Stimulated activated naive CD8-positive, alpha-beta T cell treated with anti-CD3 and anti-CD28 coated beads, Interleukin-15, Interleukin-2, amounts not matched to agents 100 ng/mL and 50 ng/mL, for 24 hours (primary cell): ENCODE measurements around the gene UBXN6.

Experiments used
- H3K27ac Mint-ChIP-seq: one replicate; pipeline ENCODE4 v1.8.0; 2021; ENCODE audit warnings: mild to moderate bottlenecking, mixed read lengths
- H3K27me3 Mint-ChIP-seq: one replicate; pipeline ENCODE4 v1.8.0; 2021; ENCODE audit warnings: mixed read lengths
- H3K36me3 Mint-ChIP-seq: one replicate; pipeline ENCODE4 v1.8.0; 2021; ENCODE audit warnings: low read depth, mixed read lengths
- H3K4me1 Mint-ChIP-seq: one replicate; pipeline ENCODE4 v1.8.0; 2021; ENCODE audit warnings: low read depth, mixed read lengths
- H3K4me3 Mint-ChIP-seq: one replicate; pipeline ENCODE4 v1.8.0; 2021; ENCODE audit warnings: mild to moderate bottlenecking, mixed read lengths
- H3K9me3 Mint-ChIP-seq: one replicate; pipeline ENCODE4 v1.8.0; 2021; ENCODE audit warnings: mixed read lengths

The UBXN6 gene

DNA sequence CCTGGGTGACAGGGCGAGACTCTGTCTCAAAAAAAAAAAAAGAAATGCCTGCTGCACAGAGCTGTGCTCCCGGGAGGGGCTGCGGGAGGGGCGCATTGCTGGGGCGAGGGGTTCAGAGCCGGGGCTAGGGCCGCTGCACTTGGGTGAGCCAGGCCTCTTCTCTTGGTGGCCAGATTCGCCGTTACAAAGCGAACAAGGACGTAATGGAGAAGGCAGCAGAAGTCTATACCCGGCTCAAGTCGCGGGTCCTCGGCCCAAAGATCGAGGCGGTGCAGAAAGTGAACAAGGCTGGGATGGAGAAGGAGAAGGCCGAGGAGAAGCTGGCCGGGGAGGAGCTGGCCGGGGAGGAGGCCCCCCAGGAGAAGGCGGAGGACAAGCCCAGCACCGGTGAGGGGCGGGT lies 41.7 kb upstream of the UBXN6 start:
- Mint-ChIP-seq H3K4me1 (no peaks in the 10 kb centered on the region), H3K36me3 (peaks cover 3% of the 10 kb centered on the region), H3K27me3 (no peaks in the 10 kb centered on the region), H3K4me3 (no peak overlapping the region), H3K27ac (no peak overlapping the region), H3K9me3 (no peaks in the 10 kb centered on the region)

- Mint-ChIP-seq H3K36me3 (peaks cover 3% of the 10 kb centered on the region), H3K27me3 (no peaks in the 10 kb centered on the region), H3K4me3 (no peak overlapping the region), H3K27ac (no peak overlapping the region), H3K4me1 (no peaks in the 10 kb centered on the region), H3K9me3 (no peaks in the 10 kb centered on the region)
Measured at GRCh38 chr19:4498694-4499093, 41.1 kb upstream of the UBXN6 start.

DNA sequence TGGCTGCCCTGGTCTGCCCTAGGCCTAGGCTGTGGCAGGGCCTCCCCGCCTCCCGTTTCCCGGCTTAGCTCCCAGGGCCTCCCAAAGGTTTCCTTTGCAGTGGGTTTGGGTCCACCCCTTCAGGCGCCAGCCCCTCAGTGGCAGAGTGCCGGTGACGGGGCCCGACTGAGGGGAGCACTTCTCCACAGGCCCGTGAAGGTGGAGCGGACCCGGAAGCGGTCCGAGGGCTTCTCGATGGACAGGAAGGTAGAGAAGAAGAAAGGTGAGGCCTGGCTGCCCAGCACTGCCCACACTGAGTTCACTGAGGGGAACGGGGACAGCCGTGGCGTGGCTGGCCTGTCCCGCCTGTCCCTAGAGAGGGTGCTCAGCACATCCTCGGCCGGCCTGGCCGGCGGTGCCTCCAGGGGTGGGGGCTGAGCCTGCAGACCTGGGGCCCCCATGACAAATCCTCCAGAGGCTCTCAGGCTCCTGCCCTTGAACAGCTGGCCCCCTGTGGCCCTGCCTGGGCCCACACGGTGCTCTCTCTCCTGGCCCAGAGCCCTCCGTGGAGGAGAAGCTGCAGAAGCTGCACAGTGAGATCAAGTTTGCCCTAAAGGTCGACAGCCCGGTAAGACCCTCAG lies 40.3 kb upstream of the UBXN6 start:
- Mint-ChIP-seq H3K36me3 (peaks cover 3% of the 10 kb centered on the region), H3K4me1 (no peaks in the 10 kb centered on the region), H3K9me3 (no peaks in the 10 kb centered on the region)

GRCh38 chr19:4496304-4496703 lies 38.7 kb upstream of the UBXN6 start:
- no peak overlapping the region for H3K27ac Mint-ChIP-seq
- H3K4me3 Mint-ChIP-seq: no peak overlapping the region
- no peaks in the 10 kb centered on the region for H3K27me3 Mint-ChIP-seq
- H3K9me3 Mint-ChIP-seq: no peaks in the 10 kb centered on the region
- H3K36me3 Mint-ChIP-seq: peaks cover 3% of the 10 kb centered on the region
- no peaks in the 10 kb centered on the region for H3K4me1 Mint-ChIP-seq

More for the DNA sequence above, 40.3 kb upstream of the UBXN6 start:
- Mint-ChIP-seq H3K27me3 (no peaks in the 10 kb centered on the region), H3K27ac (no peak overlapping the region), H3K4me3 (no peak overlapping the region)

- Mint-ChIP-seq H3K36me3 (peaks cover 2% of the 10 kb centered on the region), H3K9me3 (no peaks in the 10 kb centered on the region), H3K27ac (no peak overlapping the region), H3K4me3 (no peak overlapping the region), H3K27me3 (no peaks in the 10 kb centered on the region), H3K4me1 (no peaks in the 10 kb centered on the region)
Measured at GRCh38 chr19:4495471-4495870, 37.9 kb upstream of the UBXN6 start.

DNA sequence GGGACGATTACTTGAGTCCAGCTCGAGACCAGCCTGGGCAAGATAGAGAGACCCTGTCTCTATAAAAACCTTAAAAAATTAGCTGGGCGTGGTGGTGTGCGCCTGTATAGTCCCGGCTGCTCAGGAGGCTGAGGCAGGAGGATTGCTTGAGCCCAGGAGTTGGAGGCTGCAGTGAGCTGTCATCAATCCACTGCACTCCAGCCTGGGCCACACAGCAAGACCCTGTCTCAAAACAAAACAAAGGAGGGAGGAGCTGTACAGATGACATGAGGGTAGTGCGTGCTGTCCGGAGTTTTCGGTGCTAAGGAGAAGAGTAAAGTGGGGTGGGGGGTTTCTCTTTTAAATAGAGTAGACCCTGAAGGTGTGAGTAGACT lies 37.1 kb upstream of the UBXN6 start:
- Mint-ChIP-seq H3K27ac (no peak overlapping the region), H3K36me3 (peaks cover 7% of the 10 kb centered on the region), H3K27me3 (no peaks in the 10 kb centered on the region), H3K4me1 (no peaks in the 10 kb centered on the region), H3K9me3 (no peaks in the 10 kb centered on the region), H3K4me3 (no peak overlapping the region)

DNA sequence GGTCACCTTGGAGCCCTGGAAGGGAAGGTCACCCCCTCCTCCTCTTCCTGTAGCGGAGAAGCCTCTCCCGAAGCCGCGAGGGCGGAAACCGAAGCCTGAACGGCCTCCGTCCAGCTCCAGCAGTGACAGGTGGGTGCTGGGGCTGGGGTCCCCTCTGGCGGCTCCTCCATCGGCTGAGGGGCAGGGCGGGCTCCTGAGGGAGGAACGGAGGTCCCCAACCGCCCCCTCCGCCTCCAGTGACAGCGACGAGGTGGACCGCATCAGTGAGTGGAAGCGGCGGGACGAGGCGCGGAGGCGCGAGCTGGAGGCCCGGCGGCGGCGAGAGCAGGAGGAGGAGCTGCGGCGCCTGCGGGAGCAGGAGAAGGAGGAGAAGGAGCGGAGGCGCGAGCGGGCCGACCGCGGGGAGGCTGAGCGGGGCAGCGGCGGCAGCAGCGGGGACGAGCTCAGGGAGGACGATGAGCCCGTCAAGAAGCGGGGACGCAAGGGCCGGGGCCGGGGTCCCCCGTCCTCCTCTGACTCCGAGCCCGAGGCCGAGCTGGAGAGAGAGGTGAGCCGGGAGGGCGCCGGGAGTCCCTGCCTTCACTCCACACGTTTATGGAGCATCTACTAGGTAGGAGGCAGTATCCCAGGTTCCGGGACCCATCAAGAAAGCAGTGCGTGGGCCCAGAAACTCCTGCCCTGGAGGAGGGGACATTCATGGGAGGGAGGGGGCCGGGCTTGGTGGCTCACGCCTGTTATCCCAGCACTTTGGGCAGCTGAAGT lies 36.5 kb upstream of the UBXN6 start:
- Mint-ChIP-seq H3K36me3 (peaks cover 8% of the 10 kb centered on the region), H3K27me3 (no peaks in the 10 kb centered on the region), H3K4me3 (no peak overlapping the region), H3K9me3 (no peaks in the 10 kb centered on the region), H3K27ac (no peak overlapping the region), H3K4me1 (no peaks in the 10 kb centered on the region)

DNA sequence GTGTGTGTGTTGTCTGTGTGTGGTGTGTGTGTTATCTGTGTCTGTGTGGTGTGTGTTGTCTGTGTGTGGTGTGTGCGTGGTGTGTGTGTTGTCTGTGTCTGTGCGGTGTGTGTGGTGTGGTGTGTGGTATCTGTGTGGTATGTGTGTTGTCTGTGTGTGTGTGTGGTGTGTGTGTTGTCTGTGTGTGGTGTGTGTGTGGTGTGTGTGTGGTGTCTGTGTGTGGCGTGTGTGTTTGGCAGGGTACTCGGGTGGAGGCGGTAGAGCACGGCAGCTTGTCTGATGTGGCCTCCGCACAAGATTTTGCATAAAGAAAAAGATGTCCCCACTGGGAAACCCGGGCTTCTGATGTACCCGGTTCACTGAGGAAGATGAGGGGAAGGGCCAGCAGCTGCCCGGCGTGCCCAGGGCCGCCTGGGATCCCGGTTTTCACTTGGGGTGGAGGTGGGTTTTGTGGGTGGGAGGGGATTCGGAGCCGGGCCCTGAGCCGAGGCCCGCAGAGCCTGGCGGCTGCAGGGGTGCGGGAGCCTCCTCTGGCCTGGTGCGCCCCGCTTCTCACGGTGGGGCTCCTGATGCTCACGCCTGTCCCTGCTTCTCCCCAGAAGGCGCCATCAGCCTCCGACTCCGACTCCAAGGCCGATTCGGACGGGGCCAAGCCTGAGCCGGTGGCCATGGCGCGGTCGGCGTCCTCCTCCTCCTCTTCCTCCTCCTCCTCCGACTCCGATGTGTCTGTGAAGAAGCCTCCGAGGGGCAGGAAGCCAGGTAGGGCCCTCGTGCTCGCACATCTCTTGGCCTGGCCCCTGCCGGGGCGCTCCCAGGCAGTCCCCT lies 35.7 kb upstream of the UBXN6 start:
- H3K4me1 Mint-ChIP-seq: no peaks in the 10 kb centered on the region

GRCh38 chr19:4492337-4493103 lies 34.9 kb upstream of the UBXN6 start:
- no peaks in the 10 kb centered on the region for H3K27me3 Mint-ChIP-seq
- H3K4me1 Mint-ChIP-seq: no peaks in the 10 kb centered on the region
- H3K27ac Mint-ChIP-seq: no peak overlapping the region
- peaks cover 8% of the 10 kb centered on the region for H3K36me3 Mint-ChIP-seq
- H3K9me3 Mint-ChIP-seq: no peaks in the 10 kb centered on the region
- H3K4me3 Mint-ChIP-seq: no peak overlapping the region

More for the DNA sequence above, 35.7 kb upstream of the UBXN6 start:
- no peaks in the 10 kb centered on the region for H3K9me3 Mint-ChIP-seq
- H3K4me3 Mint-ChIP-seq: no peak overlapping the region
- peaks cover 8% of the 10 kb centered on the region for H3K36me3 Mint-ChIP-seq
- no peaks in the 10 kb centered on the region for H3K27me3 Mint-ChIP-seq
- no peak overlapping the region for H3K27ac Mint-ChIP-seq

- H3K36me3 Mint-ChIP-seq: peaks cover 8% of the 10 kb centered on the region
- no peak overlapping the region for H3K4me3 Mint-ChIP-seq
- no peaks in the 10 kb centered on the region for H3K9me3 Mint-ChIP-seq
- H3K4me1 Mint-ChIP-seq: no peaks in the 10 kb centered on the region
- H3K27me3 Mint-ChIP-seq: no peaks in the 10 kb centered on the region
- no peak overlapping the region for H3K27ac Mint-ChIP-seq
Measured at GRCh38 chr19:4491446-4491845, 33.9 kb upstream of the UBXN6 start.

- Mint-ChIP-seq H3K27ac (no peak overlapping the region), H3K9me3 (no peaks in the 10 kb centered on the region), H3K4me1 (no peaks in the 10 kb centered on the region), H3K36me3 (peaks cover 17% of the 10 kb centered on the region), H3K27me3 (no peaks in the 10 kb centered on the region), H3K4me3 (no peak overlapping the region)
Measured at GRCh38 chr19:4488496-4488895, 30.9 kb upstream of the UBXN6 start.

GRCh38 chr19:4487572-4487971 lies 30.0 kb upstream of the UBXN6 start:
- Mint-ChIP-seq H3K9me3 (no peaks in the 10 kb centered on the region), H3K27me3 (no peaks in the 10 kb centered on the region), H3K4me3 (no peak overlapping the region), H3K4me1 (no peaks in the 10 kb centered on the region), H3K36me3 (peaks cover 17% of the 10 kb centered on the region), H3K27ac (no peak overlapping the region)

GRCh38 chr19:4483385-4483784 lies 25.8 kb upstream of the UBXN6 start:
- Mint-ChIP-seq H3K27ac (no peak overlapping the region), H3K9me3 (no peaks in the 10 kb centered on the region), H3K4me3 (no peak overlapping the region), H3K4me1 (no peaks in the 10 kb centered on the region), H3K27me3 (no peaks in the 10 kb centered on the region), H3K36me3 (peaks cover 9% of the 10 kb centered on the region)

GRCh38 chr19:4482721-4483364 lies 25.2 kb upstream of the UBXN6 start:
- no peaks in the 10 kb centered on the region for H3K9me3 Mint-ChIP-seq
- no peak overlapping the region for H3K4me3 Mint-ChIP-seq
- no peaks in the 10 kb centered on the region for H3K4me1 Mint-ChIP-seq
- no peak overlapping the region for H3K27ac Mint-ChIP-seq
- H3K27me3 Mint-ChIP-seq: no peaks in the 10 kb centered on the region
- peaks cover 9% of the 10 kb centered on the region for H3K36me3 Mint-ChIP-seq
